BLaER1 treated with 17β-estradiol and CSF1 and Interleukin-3, amounts not matched to agents 10 nM and 100 nM (cell line): ENCODE results near the gene GLIS2.

ENCODE experiments used
- H3K27ac ChIP-seq, 11 experiments: shearing (Covaris generic); formaldehyde crosslinking; 2 replicates each; pipeline ENCODE4 v1.8.1; 2022
- H3K27me3 ChIP-seq, 11 experiments: shearing (Covaris generic); formaldehyde crosslinking; 2 replicates each; pipeline ENCODE4 v1.8.1; 2022
- H3K36me3 ChIP-seq, 11 experiments: shearing (Covaris generic); formaldehyde crosslinking; 2 replicates each; pipeline ENCODE4 v1.8.1; 2022
- H3K4me1 ChIP-seq, 10 experiments: shearing (Covaris generic); formaldehyde crosslinking; 2 replicates each; pipeline ENCODE4 v1.8.1; 2022
- H3K4me2 ChIP-seq, 11 experiments: shearing (Covaris generic); formaldehyde crosslinking; 2 replicates each; pipeline ENCODE4 v1.8.1; 2022
- H3K4me3 ChIP-seq, 10 experiments: shearing (Covaris generic); formaldehyde crosslinking; 2 replicates each; pipeline ENCODE4 v1.8.1; 2022
- H3K9ac ChIP-seq, 11 experiments: shearing (Covaris generic); formaldehyde crosslinking; 2 replicates each; pipeline ENCODE4 v1.8.1; 2022
- H3K9me3 ChIP-seq, 11 experiments: shearing (Covaris generic); formaldehyde crosslinking; replicated peaks in 1 of 11; 2 replicates each; pipeline ENCODE4 v1.8.1; 2022
- H4K20me1 ChIP-seq, 11 experiments: shearing (Covaris generic); formaldehyde crosslinking; 2 replicates each; pipeline ENCODE4 v1.8.1; 2022
- Cebpa-rat ChIP-seq, 11 experiments: shearing (Covaris generic); IDR thresholded peaks; 2 replicates each; pipeline ENCODE4 v1.8.1; 2022

The GLIS2 gene

GRCh38 chr16:4314532-4315185 is 1.2 kb upstream of the GLIS2 start:
- TF ChIP-seq Cebpa-rat (IDR thresholded peaks at IDR 0.05), result no peak
- H3K4me2 ChIP-seq, result peak overlapping the region; percentile 90 to 99 (median 98)
- H3K36me3 ChIP-seq, result no peaks in the 10 kb centered on the region
- peak overlapping the region; percentile 66 to 82 (median 78) for H3K9ac ChIP-seq
- no peaks in the 10 kb centered on the region for H3K9me3 ChIP-seq
- H3K27me3 ChIP-seq, result peaks cover 25 to 30% (median 27%) of the 10 kb centered on the region in 11 experiments
- peaks cover 24 to 42% (median 33%) of the 10 kb centered on the region in 11 experiments; a peak in 21 of 22 replicates for H4K20me1 ChIP-seq
- peak overlapping the region; percentile 23 to 74 (median 61); a peak in 19 of 22 replicates for H3K27ac ChIP-seq
- H3K4me3 ChIP-seq, result peak overlapping the region; percentile 61 to 78 (median 68)
- H3K4me1 ChIP-seq, result peaks cover 38 to 57% (median 51%) of the 10 kb centered on the region in 10 experiments

- Histone ChIP-seq H3K36me3 (no peaks in the 10 kb centered on the region), H3K4me1 (peaks cover 48 to 65% (median 61%) of the 10 kb centered on the region in 10 experiments), H3K9me3 (no peaks in the 10 kb centered on the region), H3K4me2 (peak overlapping the region; percentile 89 to 100 (median 99)), H3K4me3 (peak overlapping the region; percentile 61 to 78 (median 70)), H3K9ac (peak overlapping the region; percentile 66 to 89 (median 78)), H3K27me3 (peaks cover 25 to 30% (median 27%) of the 10 kb centered on the region in 11 experiments), H4K20me1 (peaks cover 30 to 58% (median 50%) of the 10 kb centered on the region in 11 experiments; a peak in 21 of 22 replicates), H3K27ac (peak overlapping the region in 10 of 11 experiments; percentile 43 to 78 (median 66); a peak in 20 of 22 replicates)
- TF ChIP-seq Cebpa-rat (IDR thresholded peaks at IDR 0.05), result no peak
Measured at GRCh38 chr16:4316108-4316863, 419 bp downstream of the GLIS2 start.

- H4K20me1 ChIP-seq, result peaks cover 30 to 65% (median 57%) of the 10 kb centered on the region in 11 experiments; a peak in 21 of 22 replicates
- H3K27ac ChIP-seq, result peak overlapping the region in 10 of 11 experiments; percentile 43 to 78 (median 66); a peak in 19 of 22 replicates
- peak overlapping the region; percentile 61 to 78 (median 70) for H3K4me3 ChIP-seq
- H3K36me3 ChIP-seq, result no peaks in the 10 kb centered on the region
- H3K9me3 ChIP-seq, result no peaks in the 10 kb centered on the region
- no peak for TF ChIP-seq Cebpa-rat (IDR thresholded peaks at IDR 0.05)
- peak overlapping the region; percentile 89 to 100 (median 99) for H3K4me2 ChIP-seq
- peaks cover 25 to 30% (median 27%) of the 10 kb centered on the region in 11 experiments for H3K27me3 ChIP-seq
- H3K9ac ChIP-seq, result peak overlapping the region; percentile 66 to 89 (median 78)
- peaks cover 48 to 72% (median 65%) of the 10 kb centered on the region in 10 experiments for H3K4me1 ChIP-seq
Measured at GRCh38 chr16:4316864-4317531, 1.1 kb downstream of the GLIS2 start.

GRCh38 chr16:4317532-4318450 is 1.9 kb downstream of the GLIS2 start:
- H3K9ac ChIP-seq, result peak overlapping the region; percentile 66 to 89 (median 78); a peak in 19 of 22 replicates
- H3K9me3 ChIP-seq, result no peaks in the 10 kb centered on the region
- peaks cover 48 to 80% (median 72%) of the 10 kb centered on the region in 10 experiments for H3K4me1 ChIP-seq
- TF ChIP-seq Cebpa-rat (IDR thresholded peaks at IDR 0.05), result no peak
- H4K20me1 ChIP-seq, result peaks cover 30 to 73% (median 64%) of the 10 kb centered on the region in 11 experiments; a peak in 21 of 22 replicates
- peaks cover 25 to 27% (median 26%) of the 10 kb centered on the region in 11 experiments for H3K27me3 ChIP-seq
- H3K4me2 ChIP-seq, result peak overlapping the region; percentile 89 to 100 (median 99)
- H3K4me3 ChIP-seq, result peak overlapping the region; percentile 61 to 78 (median 70)
- H3K36me3 ChIP-seq, result no peaks in the 10 kb centered on the region
- H3K27ac ChIP-seq, result peak overlapping the region in 3 of 11 experiments; percentile 72 to 78 (median 75); a peak in 3 of 22 replicates

GRCh38 chr16:4318451-4318910 is 2.6 kb downstream of the GLIS2 start:
- peak overlapping the region; percentile 89 to 100 (median 99) for H3K4me2 ChIP-seq
- TF ChIP-seq Cebpa-rat (IDR thresholded peaks at IDR 0.05), result no peak
- H3K27me3 ChIP-seq, result peaks cover 19 to 20% (median 19%) of the 10 kb centered on the region in 11 experiments
- peak overlapping the region in 1 of 11 experiments; percentile 34; a peak in 2 of 22 replicates for H3K27ac ChIP-seq
- H3K4me1 ChIP-seq, result peaks cover 50 to 86% (median 78%) of the 10 kb centered on the region in 10 experiments
- peaks cover 31 to 80% (median 71%) of the 10 kb centered on the region in 11 experiments; a peak in 21 of 22 replicates for H4K20me1 ChIP-seq
- peak overlapping the region in 7 of 11 experiments; percentile 10 to 89 (median 79); a peak in 11 of 22 replicates for H3K9ac ChIP-seq
- no peak overlapping the region; a peak in 1 of 20 replicates for H3K4me3 ChIP-seq
- no peaks in the 10 kb centered on the region for H3K36me3 ChIP-seq
- no peaks in the 10 kb centered on the region for H3K9me3 ChIP-seq

GRCh38 chr16:4318967-4319366 is 3.1 kb downstream of the GLIS2 start:
- peak overlapping the region in 8 of 11 experiments; percentile 10 to 89 (median 60); a peak in 10 of 22 replicates for H3K9ac ChIP-seq
- no peak overlapping the region; a peak in 2 of 20 replicates for H3K4me3 ChIP-seq
- peaks cover 55 to 86% (median 80%) of the 10 kb centered on the region in 10 experiments for H3K4me1 ChIP-seq
- H3K9me3 ChIP-seq, result no peaks in the 10 kb centered on the region
- no peaks in the 10 kb centered on the region for H3K36me3 ChIP-seq
- H3K4me2 ChIP-seq, result peak overlapping the region; percentile 89 to 100 (median 99)
- no peak for TF ChIP-seq Cebpa-rat (IDR thresholded peaks at IDR 0.05)
- peaks cover 14 to 15% (median 14%) of the 10 kb centered on the region in 11 experiments for H3K27me3 ChIP-seq
- H3K27ac ChIP-seq, result peak overlapping the region in 1 of 11 experiments; percentile 34; a peak in 2 of 22 replicates
- H4K20me1 ChIP-seq, result peaks cover 36 to 85% (median 76%) of the 10 kb centered on the region in 11 experiments; a peak in 21 of 22 replicates
